K562 (cell line): ENCODE measurements around the gene CCDC192. TPM values are rescaled to one million over a fixed set of nuclear protein-coding genes. Genes with fewer than 3 reads are reported as not detected.

ENCODE experiments used
- ATAC-seq: fragments of 200-7000 bp; cut with Tn5 transposase; 3 replicates; pipeline ENCODE4 v1.9.1; 2020; ENCODE audit warnings: moderate library complexity
- BruUV-seq: library from RNA; stranded (reverse); fragments of 400-500 nt; replicated peaks from 2 replicates; lab custom pipeline; 2021; lab: Mats Ljungman, UMichigan
- CTCF ChIA-PET: fragments of 300-600 bp; formaldehyde crosslinking; extraction: SDS; loops from one replicate; lab custom pipeline; 2021; ENCODE audit warnings: low intra/inter-chr PET ratio; lab: Yijun Ruan, JAX
- POLR2A ChIA-PET: fragments of 300-600, 350-650 bp; sonication (Branson Sonifier 250); formaldehyde crosslinking; extraction: SDS; loops from one replicate; lab custom pipeline; 2021; ENCODE audit warnings: antibody characterized with exemption, inconsistent platforms; lab: Yijun Ruan, JAX
- DNase-seq, 4 experiments: peaks; one replicate each; pipeline versions ENCODE4 v3.0.0 to v3.0.0-alpha.2; 2011 to 2018; ENCODE audit warnings: low spot score in 3 of 4, mixed read lengths in 3 of 4; ENCODE audit errors: extremely low read depth in 1 of 4
- FAIRE-seq: peaks from 2 replicates; lab custom pipeline; 2011; peaks lifted over from hg19 to GRCh38; lab: Jason Lieb, UNC
- H2AFZ ChIP-seq: 2 replicates; pipeline ENCODE4 v1.6.0; 2011; ENCODE audit warnings: low read depth, low read length, control low read depth, inconsistent platforms
- H3K27ac ChIP-seq: fragments of 200-600 bp; 3 replicates; pipeline ENCODE4 v1.8.0; 2011; ENCODE audit warnings: low read depth, mild to moderate bottlenecking, control low read depth, inconsistent platforms, low read length, moderate library complexity, mixed read lengths; ENCODE audit errors: extremely low read depth
- H3K27me3 ChIP-seq, 2 experiments: fragments of 300-600 bp in 1 of 2; 2 replicates in 1 of 2; 3 replicates in 1 of 2; pipeline versions ENCODE4 v1.6.0 to v1.8.0; 2011; ENCODE audit warnings: inconsistent platforms in 2 of 2, low read length in 2 of 2, mild to moderate bottlenecking in 1 of 2, mixed read lengths in 1 of 2, moderate library complexity in 1 of 2; ENCODE audit not compliant: control insufficient read depth in 2 of 2, insufficient read depth in 2 of 2
- H3K36me3 ChIP-seq: fragments of 300-600 bp; 3 replicates; pipeline ENCODE4 v1.8.0; 2011; ENCODE audit warnings: mild to moderate bottlenecking, low read length, inconsistent platforms; ENCODE audit not compliant: control insufficient read depth, insufficient read depth
- H3K4me1 ChIP-seq, 2 experiments: fragments of 200-600 bp in 1 of 2; replicated peaks in 1 of 2; 2 replicates in 1 of 2; 3 replicates in 1 of 2; pipeline versions ENCODE4 v1.5.1 to v1.8.0; 2011; ENCODE audit warnings: inconsistent platforms in 2 of 2, low read length in 2 of 2, mild to moderate bottlenecking in 1 of 2, mixed read lengths in 1 of 2, moderate library complexity in 1 of 2; ENCODE audit not compliant: control insufficient read depth in 2 of 2, insufficient read depth in 2 of 2
- H3K4me2 ChIP-seq: 2 replicates; pipeline ENCODE4 v1.6.1; 2011; ENCODE audit warnings: low read length, control low read depth, inconsistent platforms, mixed read lengths; ENCODE audit not compliant: insufficient read depth
- H3K4me3 ChIP-seq: fragments of 200-600 bp; sonication (generic), shearing (Covaris generic); 2 replicates; pipeline ENCODE4 v1.5.1; 2016; ENCODE audit warnings: control low read depth, inconsistent platforms
- H3K79me2 ChIP-seq: fragments of 200-600 bp; 3 replicates; pipeline ENCODE4 v1.8.0; 2011; ENCODE audit warnings: low read length, inconsistent platforms; ENCODE audit not compliant: control insufficient read depth, insufficient read depth
- H3K9ac ChIP-seq, 2 experiments: 2 replicates each; pipeline versions ENCODE4 v1.6.0 to v1.6.1; 2011; ENCODE audit warnings: low read depth in 2 of 2, low read length in 2 of 2, control low read depth in 1 of 2, inconsistent platforms in 1 of 2, mild to moderate bottlenecking in 1 of 2, mixed read lengths in 1 of 2; ENCODE audit not compliant: insufficient read depth in 1 of 2
- H3K9me1 ChIP-seq: one replicate; pipeline ENCODE4 v1.6.0; 2011; ENCODE audit warnings: inconsistent platforms, mild to moderate bottlenecking, low read length, moderate library complexity; ENCODE audit not compliant: control insufficient read depth, insufficient read depth
- H3K9me3 ChIP-seq: replicated peaks from 2 replicates; pipeline ENCODE4 v1.5.1; 2011; ENCODE audit warnings: low read depth, low read length, inconsistent platforms; ENCODE audit not compliant: control insufficient read depth, insufficient read depth
- H4K20me1 ChIP-seq: replicated peaks from 2 replicates; pipeline ENCODE4 v1.6.1; 2011; ENCODE audit warnings: low read length, inconsistent platforms, mixed read lengths; ENCODE audit not compliant: control insufficient read depth, insufficient read depth
- EWSR1 ChIP-seq: fragments of 450-650 bp; IDR thresholded peaks from 2 replicates; pipeline ENCODE4 v1.6.1; 2018; ENCODE audit warnings: borderline replicate concordance, mild to moderate bottlenecking, low read depth, moderate library complexity; ENCODE audit not compliant: partially characterized antibody
- GABPB1 ChIP-seq: sonication (generic); formaldehyde crosslinking; IDR thresholded peaks from 2 replicates; pipeline ENCODE4 v1.8.0; 2022; ENCODE audit warnings: mild to moderate bottlenecking, missing genetic modification reagents
- NCOA6 ChIP-seq: fragments of 450-650 bp; IDR thresholded peaks from 2 replicates; pipeline ENCODE4 v1.6.1; 2017; ENCODE audit warnings: mild to moderate bottlenecking
- NFIX ChIP-seq: fragments of 250-450 bp; sonication (Bioruptor Pico); IDR thresholded peaks from 2 replicates; pipeline ENCODE4 v1.4.0; 2020; ENCODE audit warnings: low read depth, mild to moderate bottlenecking, moderate library complexity
- SETDB1 ChIP-seq: IDR thresholded peaks from one replicate; pipeline ENCODE4 v1.6.1; 2012; ENCODE audit warnings: low read length, control low read depth, inconsistent platforms
- SMAD4 ChIP-seq: fragments of 250-450 bp; sonication (Bioruptor Pico); conservative IDR thresholded peaks from 2 replicates; pipeline ENCODE4 v1.8.0; 2021; ENCODE audit warnings: inconsistent platforms, mild to moderate bottlenecking, moderate library complexity
- ZNF347 ChIP-seq: fragments of 450-650 bp; formaldehyde crosslinking; IDR thresholded peaks from 2 replicates; pipeline ENCODE4 v1.4.0; 2020; ENCODE audit warnings: low read depth, mild to moderate bottlenecking, moderate library complexity
- ZNF507 ChIP-seq: conservative IDR thresholded peaks from 2 replicates; pipeline ENCODE4 v1.6.1; 2017; ENCODE audit warnings: missing genetic modification characterization, missing compliant biosample characterization
- ZNF586 ChIP-seq: fragments of 450-650 bp; formaldehyde crosslinking; conservative IDR thresholded peaks from 2 replicates; pipeline ENCODE4 v1.4.0; 2020; ENCODE audit warnings: mild to moderate bottlenecking, moderate library complexity
- WGBS: fragments of 100-300 bp; shearing (Covaris generic); methylation state at CpG from one replicate; pipeline ENCODE4 v1.1.6; 2016; ENCODE audit warnings: low coverage, mixed read lengths; ENCODE audit not compliant: insufficient coverage; ENCODE audit errors: missing lambda C conversion rate; 5-methylcytosine and 5-hydroxymethylcytosine counted together
- in situ Hi-C: fragments of 300-500 bp; cut with MboI; formaldehyde crosslinking; loops from 4 replicates; pipeline ENCODE4 v1.15.0; 2018; ENCODE audit warnings: inconsistent platforms, mixed read lengths
- intact Hi-C: fragments of 100-400 bp; cut with micrococcal nuclease; formaldehyde crosslinking; loops from 2 replicates; pipeline ENCODE4 v1.14.2; 2022
- polyA plus RNA-seq, 8 experiments: library from polyadenylated mRNA; depleted of rRNA in 4 of 8; stranded (reverse) in 5 of 8; unstranded in 3 of 8; fragments of >200 nt; fragmentation: Nextera tagmentation in 2 of 8; fragmentation: Illumina TruSeq in 1 of 8; extraction: Ambion mirVana in 2 of 8; extraction: Trizol in 1 of 8; gene quantifications; 2 replicates each; pipeline versions ENCODE4 v1.2.1 to v1.2.3, GENCODE V29; 2011 to 2014; ENCODE audit warnings: inconsistent platforms in 1 of 8, missing spikeins in 1 of 8
- total RNA-seq, 7 experiments: library from RNA; depleted of rRNA in 6 of 7; stranded (reverse); fragments of >200 nt in 6 of 7; fragmentation: Illumina TruSeq in 2 of 7; extraction: Trizol in 2 of 7; gene quantifications; 2 replicates each; pipeline versions ENCODE4 v1.2.1 to v1.2.3, GENCODE V29; 2011 to 2021; ENCODE audit warnings: low replicate concordance in 1 of 7
- TF ChIP-seq, protein P1 (sequence below): fragments of 450-650 bp; IDR thresholded peaks from 2 replicates; pipeline ENCODE4 v1.6.1; 2017; ENCODE audit warnings: antibody characterized with exemption, mild to moderate bottlenecking
- TF ChIP-seq, protein P2 (sequence below), 2 experiments: IDR thresholded peaks; 2 replicates each; pipeline ENCODE4 v1.6.1; 2012; ENCODE audit warnings: improper control_type of control experiment in 2 of 2, low read depth in 2 of 2, low read length in 2 of 2, borderline replicate concordance in 1 of 2
- TF ChIP-seq, protein P3 (sequence below): fragments of 450-650 bp; IDR thresholded peaks from 2 replicates; pipeline ENCODE4 v1.6.1; 2016; ENCODE audit warnings: mild to moderate bottlenecking
- TF ChIP-seq, protein P4 (sequence below): sonication (generic); formaldehyde crosslinking; IDR thresholded peaks from 2 replicates; pipeline ENCODE4 v1.8.1; 2022; ENCODE audit warnings: missing genetic modification reagents

The CCDC192 gene
- total and polyA plus RNA-seq, 9 of the 15 experiments (the other 6 are each of a cell fraction or from before 2014, with no cell fraction given) = 0.21 to 0.66 (median 0.38) TPM; not detected in 2

DNA sequence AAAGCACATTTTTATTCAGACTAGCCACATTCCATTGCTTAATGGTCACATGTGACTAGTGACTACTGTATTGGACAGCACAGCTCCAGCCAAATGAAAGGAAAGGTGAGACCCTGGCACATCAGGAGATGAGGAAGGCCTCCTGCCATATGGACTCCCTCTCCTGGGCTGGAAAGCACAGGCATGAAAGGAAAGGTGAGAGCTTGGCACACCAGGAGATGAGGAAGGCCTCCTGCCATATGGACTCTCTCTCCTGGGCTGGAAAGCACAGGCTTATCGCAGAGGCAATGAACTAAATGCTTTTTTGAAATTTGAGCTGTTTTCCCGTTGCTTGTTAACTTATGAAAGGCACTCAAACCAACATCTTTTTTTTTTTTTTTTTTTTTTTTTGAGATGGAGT lies 235.6 kb downstream of the CCDC192 start:
- no peak for FAIRE-seq
- no peaks in the 10 kb centered on the region for H3K9me3 ChIP-seq
- ATAC-seq = no peak
- no peaks in the 10 kb centered on the region for H3K4me1 ChIP-seq
- no peak for DNase-seq
- no peaks in the 10 kb centered on the region for H3K79me2 ChIP-seq
- no peak overlapping the region for H3K4me3 ChIP-seq
- ChIA-PET CTCF (no interaction called here), POLR2A (no interaction called here)
- no peak overlapping the region for H3K4me2 ChIP-seq
- peaks cover 0 to 5% of the 10 kb centered on the region in 2 experiments; a peak in 1 of 5 replicates for H3K27me3 ChIP-seq
- intact Hi-C loops = no loop called here
- H4K20me1 ChIP-seq = no peaks in the 10 kb centered on the region
- in situ Hi-C loops = no loop called here
- BruUV-seq = no TSS peak
- H3K9me1 ChIP-seq = no peaks in the 10 kb centered on the region
- H3K27ac ChIP-seq = no peak overlapping the region
- H2AFZ ChIP-seq = no peak overlapping the region
- H3K36me3 ChIP-seq = no peaks in the 10 kb centered on the region
- no peak overlapping the region for H3K9ac ChIP-seq
- 0% methylated on average over 2 of the region's 2 CpGs for WGBS
- no peak for TF ChIP-seq NFIX (CRISPR knock-in tag)
- TF ChIP-seq GABPB1 (CRISPR knock-in tag) = no peak
- no peak for TF ChIP-seq SETDB1
- TF ChIP-seq, protein P1, sequence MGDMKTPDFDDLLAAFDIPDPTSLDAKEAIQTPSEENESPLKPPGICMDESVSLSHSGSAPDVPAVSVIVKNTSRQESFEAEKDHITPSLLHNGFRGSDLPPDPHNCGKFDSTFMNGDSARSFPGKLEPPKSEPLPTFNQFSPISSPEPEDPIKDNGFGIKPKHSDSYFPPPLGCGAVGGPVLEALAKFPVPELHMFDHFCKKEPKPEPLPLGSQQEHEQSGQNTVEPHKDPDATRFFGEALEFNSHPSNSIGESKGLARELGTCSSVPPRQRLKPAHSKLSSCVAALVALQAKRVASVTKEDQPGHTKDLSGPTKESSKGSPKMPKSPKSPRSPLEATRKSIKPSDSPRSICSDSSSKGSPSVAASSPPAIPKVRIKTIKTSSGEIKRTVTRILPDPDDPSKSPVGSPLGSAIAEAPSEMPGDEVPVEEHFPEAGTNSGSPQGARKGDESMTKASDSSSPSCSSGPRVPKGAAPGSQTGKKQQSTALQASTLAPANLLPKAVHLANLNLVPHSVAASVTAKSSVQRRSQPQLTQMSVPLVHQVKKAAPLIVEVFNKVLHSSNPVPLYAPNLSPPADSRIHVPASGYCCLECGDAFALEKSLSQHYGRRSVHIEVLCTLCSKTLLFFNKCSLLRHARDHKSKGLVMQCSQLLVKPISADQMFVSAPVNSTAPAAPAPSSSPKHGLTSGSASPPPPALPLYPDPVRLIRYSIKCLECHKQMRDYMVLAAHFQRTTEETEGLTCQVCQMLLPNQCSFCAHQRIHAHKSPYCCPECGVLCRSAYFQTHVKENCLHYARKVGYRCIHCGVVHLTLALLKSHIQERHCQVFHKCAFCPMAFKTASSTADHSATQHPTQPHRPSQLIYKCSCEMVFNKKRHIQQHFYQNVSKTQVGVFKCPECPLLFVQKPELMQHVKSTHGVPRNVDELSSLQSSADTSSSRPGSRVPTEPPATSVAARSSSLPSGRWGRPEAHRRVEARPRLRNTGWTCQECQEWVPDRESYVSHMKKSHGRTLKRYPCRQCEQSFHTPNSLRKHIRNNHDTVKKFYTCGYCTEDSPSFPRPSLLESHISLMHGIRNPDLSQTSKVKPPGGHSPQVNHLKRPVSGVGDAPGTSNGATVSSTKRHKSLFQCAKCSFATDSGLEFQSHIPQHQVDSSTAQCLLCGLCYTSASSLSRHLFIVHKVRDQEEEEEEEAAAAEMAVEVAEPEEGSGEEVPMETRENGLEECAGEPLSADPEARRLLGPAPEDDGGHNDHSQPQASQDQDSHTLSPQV = no peak
- TF ChIP-seq, protein P2, sequence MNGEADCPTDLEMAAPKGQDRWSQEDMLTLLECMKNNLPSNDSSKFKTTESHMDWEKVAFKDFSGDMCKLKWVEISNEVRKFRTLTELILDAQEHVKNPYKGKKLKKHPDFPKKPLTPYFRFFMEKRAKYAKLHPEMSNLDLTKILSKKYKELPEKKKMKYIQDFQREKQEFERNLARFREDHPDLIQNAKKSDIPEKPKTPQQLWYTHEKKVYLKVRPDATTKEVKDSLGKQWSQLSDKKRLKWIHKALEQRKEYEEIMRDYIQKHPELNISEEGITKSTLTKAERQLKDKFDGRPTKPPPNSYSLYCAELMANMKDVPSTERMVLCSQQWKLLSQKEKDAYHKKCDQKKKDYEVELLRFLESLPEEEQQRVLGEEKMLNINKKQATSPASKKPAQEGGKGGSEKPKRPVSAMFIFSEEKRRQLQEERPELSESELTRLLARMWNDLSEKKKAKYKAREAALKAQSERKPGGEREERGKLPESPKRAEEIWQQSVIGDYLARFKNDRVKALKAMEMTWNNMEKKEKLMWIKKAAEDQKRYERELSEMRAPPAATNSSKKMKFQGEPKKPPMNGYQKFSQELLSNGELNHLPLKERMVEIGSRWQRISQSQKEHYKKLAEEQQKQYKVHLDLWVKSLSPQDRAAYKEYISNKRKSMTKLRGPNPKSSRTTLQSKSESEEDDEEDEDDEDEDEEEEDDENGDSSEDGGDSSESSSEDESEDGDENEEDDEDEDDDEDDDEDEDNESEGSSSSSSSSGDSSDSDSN (IDR thresholded peaks at IDR 0.05; ENCODE audit: borderline replicate concordance in 1 of 2, low read depth in 2 of 2, low read length in 2 of 2) = no peak
- no peak for TF ChIP-seq NCOA6
- no peak for TF ChIP-seq EWSR1
- TF ChIP-seq, protein P3, sequence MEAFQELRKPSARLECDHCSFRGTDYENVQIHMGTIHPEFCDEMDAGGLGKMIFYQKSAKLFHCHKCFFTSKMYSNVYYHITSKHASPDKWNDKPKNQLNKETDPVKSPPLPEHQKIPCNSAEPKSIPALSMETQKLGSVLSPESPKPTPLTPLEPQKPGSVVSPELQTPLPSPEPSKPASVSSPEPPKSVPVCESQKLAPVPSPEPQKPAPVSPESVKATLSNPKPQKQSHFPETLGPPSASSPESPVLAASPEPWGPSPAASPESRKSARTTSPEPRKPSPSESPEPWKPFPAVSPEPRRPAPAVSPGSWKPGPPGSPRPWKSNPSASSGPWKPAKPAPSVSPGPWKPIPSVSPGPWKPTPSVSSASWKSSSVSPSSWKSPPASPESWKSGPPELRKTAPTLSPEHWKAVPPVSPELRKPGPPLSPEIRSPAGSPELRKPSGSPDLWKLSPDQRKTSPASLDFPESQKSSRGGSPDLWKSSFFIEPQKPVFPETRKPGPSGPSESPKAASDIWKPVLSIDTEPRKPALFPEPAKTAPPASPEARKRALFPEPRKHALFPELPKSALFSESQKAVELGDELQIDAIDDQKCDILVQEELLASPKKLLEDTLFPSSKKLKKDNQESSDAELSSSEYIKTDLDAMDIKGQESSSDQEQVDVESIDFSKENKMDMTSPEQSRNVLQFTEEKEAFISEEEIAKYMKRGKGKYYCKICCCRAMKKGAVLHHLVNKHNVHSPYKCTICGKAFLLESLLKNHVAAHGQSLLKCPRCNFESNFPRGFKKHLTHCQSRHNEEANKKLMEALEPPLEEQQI = no peak
- TF ChIP-seq, protein P4, sequence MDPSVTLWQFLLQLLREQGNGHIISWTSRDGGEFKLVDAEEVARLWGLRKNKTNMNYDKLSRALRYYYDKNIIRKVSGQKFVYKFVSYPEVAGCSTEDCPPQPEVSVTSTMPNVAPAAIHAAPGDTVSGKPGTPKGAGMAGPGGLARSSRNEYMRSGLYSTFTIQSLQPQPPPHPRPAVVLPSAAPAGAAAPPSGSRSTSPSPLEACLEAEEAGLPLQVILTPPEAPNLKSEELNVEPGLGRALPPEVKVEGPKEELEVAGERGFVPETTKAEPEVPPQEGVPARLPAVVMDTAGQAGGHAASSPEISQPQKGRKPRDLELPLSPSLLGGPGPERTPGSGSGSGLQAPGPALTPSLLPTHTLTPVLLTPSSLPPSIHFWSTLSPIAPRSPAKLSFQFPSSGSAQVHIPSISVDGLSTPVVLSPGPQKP (CRISPR knock-in tag) = no peak
- no peak for TF ChIP-seq ZNF507
- no peak for TF ChIP-seq ZNF347
- no peak for TF ChIP-seq ZNF586
- no peak for TF ChIP-seq SMAD4 (CRISPR knock-in tag)
